A673 (cell line): ENCODE results near the gene C16orf46.

Source experiments
- CTCF ChIP-seq: fragments of 300-800, 200-600 bp; sonication (generic); conservative IDR thresholded peaks from 2 replicates; pipeline ENCODE4 v1.5.1; 2017; ENCODE audit warnings: low read depth, mild to moderate bottlenecking, antibody characterized with exemption, low read length, moderate library complexity, mixed read lengths
- EZH2 ChIP-seq: fragments of 200-600 bp; sonication (generic); IDR thresholded peaks from 2 replicates; pipeline ENCODE4 v1.6.1; 2017; ENCODE audit warnings: borderline replicate concordance, low read depth, mild to moderate bottlenecking, mixed read lengths, antibody characterized with exemption, low read length; ENCODE audit not compliant: poor library complexity, severe bottlenecking

DNA sequence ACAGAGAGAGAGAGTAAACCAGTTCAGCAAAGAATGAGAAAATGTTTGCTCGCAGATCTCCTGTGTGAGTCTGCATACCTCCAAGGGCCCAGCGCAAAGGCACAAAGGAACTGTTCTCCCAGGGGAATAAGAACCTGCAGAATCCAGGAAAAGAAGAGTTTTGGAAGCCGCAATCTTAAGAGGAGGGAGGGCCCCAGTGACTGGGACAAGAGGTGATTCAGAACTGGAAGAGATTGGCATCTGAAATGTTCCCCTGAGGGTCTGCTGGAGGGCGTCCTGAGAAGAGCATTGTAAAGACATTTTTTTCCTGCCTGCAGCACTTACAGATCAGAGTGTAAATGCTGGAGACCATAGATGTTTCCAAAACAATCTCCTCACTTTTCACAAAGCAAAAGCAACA is 35.3 kb downstream of the C16orf46 start:
- TF ChIP-seq CTCF (no peak), EZH2 (no peak)
